ENCODE results near the gene P2RY13. TPM values are rescaled to one million over a fixed set of nuclear protein-coding genes. Genes with fewer than 3 reads are reported as not detected.

Gene P2RY13
- total RNA-seq = not detected in 2 replicates

DNA sequence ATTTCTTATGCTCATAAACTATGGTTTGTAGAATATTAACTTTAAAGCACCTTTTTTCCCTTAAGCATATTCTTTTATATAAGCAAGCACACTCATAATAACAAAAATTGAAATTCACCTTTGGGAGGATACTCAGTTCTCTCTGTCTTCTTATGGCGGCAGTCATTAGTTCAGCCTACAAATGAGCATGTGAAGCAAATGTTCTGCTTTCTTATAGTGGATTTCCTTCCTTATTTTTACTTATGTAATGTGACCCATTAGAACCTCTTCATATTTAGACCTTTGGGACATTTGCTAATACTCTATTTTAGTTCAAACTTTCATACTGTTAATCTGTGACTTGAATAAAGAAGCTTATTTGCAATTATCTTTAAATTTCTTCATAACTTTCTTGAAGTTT is at the start of gene P2RY13:
P2RY13 (minus strand) TSS at position 187 of the 400 bp plus-strand sequence; CDS start at position 166, 21 bp downstream.

DNA sequence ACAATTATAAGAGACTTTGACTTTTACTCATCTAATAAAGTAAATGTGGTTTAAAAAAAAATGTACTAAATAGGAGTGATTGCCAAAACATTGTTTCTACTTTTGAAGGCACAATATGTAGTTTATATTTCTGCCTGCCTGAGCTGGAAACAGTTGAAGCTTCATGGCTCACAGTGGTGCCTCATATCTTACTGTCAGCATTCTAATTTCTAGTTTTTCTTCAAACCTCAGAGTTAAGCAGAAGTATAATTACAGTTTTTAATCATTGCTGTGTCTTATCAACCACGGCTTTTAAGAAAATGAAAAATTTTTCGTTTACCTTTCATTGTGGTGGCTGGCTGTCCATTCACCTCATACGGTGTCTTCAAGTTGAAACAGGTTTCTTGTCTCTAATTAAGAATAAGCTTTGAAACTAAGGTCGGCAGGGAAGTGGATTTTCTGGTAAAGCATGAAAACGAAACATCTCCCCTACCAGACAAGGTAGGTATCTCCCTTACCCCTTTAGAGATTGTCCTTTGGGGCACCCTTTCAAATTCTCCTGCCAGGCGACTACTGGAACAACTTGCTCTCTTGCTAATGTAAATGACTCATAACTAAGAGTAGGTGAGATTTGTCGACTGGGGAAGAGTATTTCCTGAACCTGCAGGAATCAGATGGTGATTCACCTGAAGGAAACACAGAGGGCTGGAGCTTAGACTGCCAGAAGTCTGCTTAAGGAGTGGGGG is 12.9 kb downstream of the P2RY13 start, which contains the start of gene GPR87:
GPR87 (minus strand) TSS at position 554 of the 725 bp plus-strand sequence. CDS start 16,720 bp downstream, outside the sequence.

DNA sequence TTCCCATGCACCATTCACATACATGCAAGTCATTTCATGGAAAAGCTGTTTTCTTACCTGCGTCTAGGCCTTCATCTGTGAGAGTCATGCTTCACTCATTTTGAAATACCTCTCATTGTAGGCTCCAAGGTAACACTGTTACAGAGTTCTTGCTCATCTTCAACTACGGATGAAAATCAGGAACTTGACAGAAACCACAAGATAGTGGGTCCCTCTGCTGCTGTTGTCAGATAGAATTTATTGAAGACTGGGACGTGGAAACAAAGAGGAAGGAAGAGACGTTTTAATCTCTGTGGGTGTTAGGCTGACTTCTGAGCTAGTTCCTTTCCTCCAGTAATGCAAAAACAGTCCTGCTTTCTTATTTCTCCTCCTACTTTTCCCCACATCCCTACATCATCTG is 51.1 kb downstream of the P2RY13 start, which contains the start of gene P2RY14:
P2RY14 (minus strand) TSS at position 313 of the 400 bp plus-strand sequence. CDS start 64,226 bp downstream, outside the sequence.

Other genes starting within 250 kb of the P2RY13 start
- gene MED12L, start 243.9 kb downstream of the P2RY13 start, total RNA-seq = 0.33 and 0.44 TPM in 2 replicates
- not detected in 2 replicates for gene GPR171, start 126.3 kb downstream of the P2RY13 start, total RNA-seq
- gene P2RY14, start 51.0 kb downstream of the P2RY13 start, total RNA-seq = not detected in 2 replicates
- 0.17 and 0.29 TPM in 2 replicates for gene GPR87, start 12.7 kb downstream of the P2RY13 start, total RNA-seq
- gene P2RY12, start 55.2 kb upstream of the P2RY13 start, total RNA-seq = 0.29 and 0.33 TPM in 2 replicates
- gene IGSF10, start 131.5 kb upstream of the P2RY13 start, total RNA-seq = 0.99 and 1.3 TPM in 2 replicates

Measured in smooth muscle cell of trachea (primary cell).